ENCODE results near the gene CELSR2. TPM values are rescaled to one million over a fixed set of nuclear protein-coding genes. Genes with fewer than 3 reads are reported as not detected.

CELSR2 gene
- total RNA-seq, 4 donors from 2014 or later, result 0.65 to 1.5 (median 1.2) TPM

GRCh38 chr1:109241841-109242345 is 7.4 kb upstream of the CELSR2 start:
- no peak for TF ChIP-seq CTCF (IDR thresholded peaks at IDR 0.05; ENCODE audit: low read depth)

- TF ChIP-seq CTCF (IDR thresholded peaks at IDR 0.05; ENCODE audit: low read depth), result no peak
Measured at GRCh38 chr1:109242387-109242786, 7.0 kb upstream of the CELSR2 start.

GRCh38 chr1:109243221-109243620 is 6.1 kb upstream of the CELSR2 start:
- no peak for TF ChIP-seq CTCF (IDR thresholded peaks at IDR 0.05; ENCODE audit: low read depth)

GRCh38 chr1:109243860-109244552 is 5.3 kb upstream of the CELSR2 start:
- no peak for TF ChIP-seq CTCF (IDR thresholded peaks at IDR 0.05; ENCODE audit: low read depth)

GRCh38 chr1:109246141-109246551 is 3.2 kb upstream of the CELSR2 start:
- no peak for TF ChIP-seq CTCF (IDR thresholded peaks at IDR 0.05; ENCODE audit: low read depth)

- TF ChIP-seq CTCF (IDR thresholded peaks at IDR 0.05; ENCODE audit: low read depth), result no peak
Measured at GRCh38 chr1:109247401-109248365, 1.7 kb upstream of the CELSR2 start.

- no peak for TF ChIP-seq CTCF (IDR thresholded peaks at IDR 0.05; ENCODE audit: low read depth)
Measured at GRCh38 chr1:109248444-109248796, 919 bp upstream of the CELSR2 start.
